Fibroblast of peridontal ligament (primary cell): Measurements from ENCODE around the gene PHF3.

Experiments used
- DNase-seq: peaks from one replicate; pipeline ENCODE4 v3.0.0-alpha.2; 2010; ENCODE audit errors: extremely low read depth

PHF3 gene

DNA sequence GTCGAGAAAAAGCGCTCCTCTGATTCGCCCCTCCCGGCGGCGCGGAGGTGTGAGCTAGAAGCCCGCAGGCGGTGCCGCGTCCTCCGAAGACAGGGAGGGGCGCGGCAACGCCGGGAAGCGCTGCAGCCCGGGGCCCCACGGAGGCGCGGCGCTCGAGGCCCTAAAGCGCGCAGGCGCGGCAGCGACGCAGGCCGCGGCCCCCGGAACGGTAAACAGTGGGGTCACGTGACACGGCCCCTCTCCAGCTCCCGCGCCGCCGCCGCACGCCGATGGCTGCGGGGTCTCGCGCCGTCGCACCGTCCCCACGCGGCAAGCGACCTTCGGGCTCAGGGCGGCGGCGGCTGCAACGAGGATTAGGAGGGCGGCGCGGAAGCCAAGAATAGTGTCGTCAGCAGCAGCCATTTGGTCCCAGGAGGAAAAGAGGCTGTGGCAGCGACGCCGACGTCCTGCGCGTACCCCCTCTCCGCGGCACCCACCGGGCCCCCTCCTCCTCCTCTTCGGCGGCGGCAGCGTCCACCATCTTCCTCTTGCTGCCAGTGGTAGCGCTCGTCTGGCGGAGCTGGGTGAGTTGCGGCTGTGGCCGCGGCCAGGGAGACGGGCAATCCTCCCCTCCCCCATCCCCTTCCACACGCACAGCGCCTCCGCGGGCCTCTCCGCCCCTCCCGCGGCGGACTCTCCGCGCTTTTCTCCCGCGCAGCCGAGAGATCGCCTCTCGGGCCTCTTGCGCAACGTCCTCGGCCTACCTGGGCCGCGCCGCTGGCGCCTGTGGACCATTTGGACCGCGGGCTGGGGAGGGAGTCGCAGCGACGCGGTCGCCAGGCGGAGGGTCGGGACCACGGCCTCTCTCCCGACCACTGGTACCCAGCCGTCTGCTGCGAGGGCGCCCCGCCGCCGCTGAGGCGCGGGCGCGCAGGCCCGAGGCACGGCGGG is at the start of gene PHF3:
PHF3 (plus strand) TSS at position 215 of the 930 bp plus-strand sequence. CDS start 10,750 bp downstream, outside the sequence.
- peak; percentile 80 for DNase-seq

- DNase-seq = no peak
Measured at GRCh38 chr6:63589952-63590411, 45.6 kb upstream of the PHF3 start.

DNA sequence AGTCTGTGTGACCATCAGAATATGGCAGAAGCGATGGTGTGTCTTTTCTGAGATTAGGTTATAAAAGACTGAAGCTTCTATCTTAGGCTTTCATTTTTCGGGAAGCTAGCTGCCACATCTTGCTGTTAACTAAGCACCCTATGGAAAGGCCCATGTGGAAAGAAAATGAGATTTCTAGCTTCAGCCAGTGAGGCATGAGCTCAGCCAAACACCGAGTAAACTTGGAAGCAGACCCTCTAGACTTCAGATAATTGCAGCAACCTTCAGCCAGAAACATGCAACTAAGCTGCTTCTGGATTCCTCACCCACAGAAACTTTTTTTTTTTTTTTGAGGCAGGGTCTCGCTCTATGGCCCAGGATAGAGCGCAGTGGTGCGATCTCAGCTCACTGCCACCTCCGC is 42.7 kb upstream of the PHF3 start:
- DNase-seq = no peak

GRCh38 chr6:63597141-63598048 is 38.2 kb upstream of the PHF3 start:
- peak; percentile 31 for DNase-seq

- peak; percentile 58 for DNase-seq
Measured at GRCh38 chr6:63598049-63599036, 37.3 kb upstream of the PHF3 start.

- no peak for DNase-seq
Measured at GRCh38 chr6:63599243-63599642, 36.4 kb upstream of the PHF3 start.

DNA sequence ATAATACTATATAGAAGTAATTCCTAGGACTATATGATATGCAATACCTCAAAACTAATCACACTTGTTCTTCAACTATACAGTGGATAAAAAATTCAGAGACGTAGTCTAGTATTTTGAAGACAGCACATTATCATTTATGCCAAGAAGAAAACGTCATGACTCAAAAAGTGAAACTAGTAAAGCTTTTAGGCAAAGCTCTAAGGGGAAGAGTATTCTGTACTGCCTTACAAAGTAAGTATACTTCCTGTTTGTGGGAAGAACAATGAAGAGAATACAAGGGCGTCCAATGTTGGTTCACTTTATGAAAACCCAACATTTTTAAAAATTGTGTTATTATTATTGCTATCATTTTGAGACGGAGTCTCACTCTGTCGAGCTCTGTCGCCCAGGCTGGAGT is 35.5 kb upstream of the PHF3 start:
- no peak for DNase-seq

GRCh38 chr6:63609231-63609630 is 26.4 kb upstream of the PHF3 start:
- no peak for DNase-seq

DNA sequence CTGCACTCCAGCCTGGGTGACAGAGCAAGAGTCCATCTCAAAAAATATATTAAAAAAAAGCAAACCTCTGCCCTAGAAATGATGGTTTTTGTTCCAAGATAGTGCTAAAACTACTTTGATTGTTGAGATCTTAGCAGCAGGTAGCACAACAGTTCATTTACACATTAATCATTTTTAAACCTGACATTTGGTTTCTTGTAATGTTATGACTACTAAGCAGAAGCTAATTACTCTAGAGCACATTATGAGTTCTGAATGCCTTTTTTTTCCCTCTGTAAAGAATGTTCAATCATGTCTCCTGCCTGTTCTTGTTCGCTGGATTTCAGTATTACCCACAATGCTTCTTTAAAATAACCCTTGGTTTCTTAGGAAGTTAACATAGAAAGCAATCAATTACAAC is 24.7 kb upstream of the PHF3 start:
- no peak for DNase-seq

- DNase-seq = no peak
Measured at GRCh38 chr6:63611560-63611959, 24.0 kb upstream of the PHF3 start.

- peak; percentile 7 for DNase-seq
Measured at GRCh38 chr6:63615590-63615989, 20.0 kb upstream of the PHF3 start.

DNA sequence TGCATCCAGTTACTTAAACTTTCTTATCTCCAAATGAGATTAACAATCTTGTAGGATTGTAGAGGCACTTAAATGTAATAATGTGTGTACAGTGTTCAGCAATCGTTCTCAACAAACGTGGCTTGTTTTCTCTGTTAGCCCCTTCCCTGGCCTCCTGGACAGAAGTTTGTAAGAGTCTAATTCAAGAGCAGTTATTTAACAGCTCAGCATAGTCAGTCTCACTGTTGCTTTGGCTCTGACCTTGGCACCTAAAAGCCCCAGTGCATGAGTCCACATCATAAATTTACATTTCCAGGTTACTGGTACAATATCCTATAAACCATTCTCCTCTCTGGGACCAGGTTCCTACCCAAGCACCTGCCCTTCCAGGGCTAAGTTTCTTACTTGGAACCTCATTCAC is 11.5 kb upstream of the PHF3 start:
- no peak for DNase-seq

DNA sequence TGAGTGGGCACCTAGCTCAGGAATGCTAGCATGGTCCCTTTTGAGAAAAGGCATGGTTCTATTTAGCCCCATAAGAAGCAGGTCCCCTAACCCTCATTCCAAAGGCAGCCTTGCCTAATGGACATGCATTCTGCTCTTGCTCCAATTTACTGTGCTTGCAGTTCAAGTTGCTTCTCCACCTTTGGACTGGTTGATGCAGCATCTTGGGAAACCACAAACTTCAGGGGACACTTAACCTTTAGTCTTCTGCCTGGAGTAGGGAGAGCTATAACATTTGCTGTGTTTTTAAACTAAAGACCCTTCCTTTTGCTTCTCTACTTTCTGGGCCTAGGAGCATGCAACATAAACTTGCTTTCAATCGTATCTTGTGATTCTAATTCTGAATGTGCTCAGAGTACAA is 5.1 kb upstream of the PHF3 start:
- no peak for DNase-seq

DNA sequence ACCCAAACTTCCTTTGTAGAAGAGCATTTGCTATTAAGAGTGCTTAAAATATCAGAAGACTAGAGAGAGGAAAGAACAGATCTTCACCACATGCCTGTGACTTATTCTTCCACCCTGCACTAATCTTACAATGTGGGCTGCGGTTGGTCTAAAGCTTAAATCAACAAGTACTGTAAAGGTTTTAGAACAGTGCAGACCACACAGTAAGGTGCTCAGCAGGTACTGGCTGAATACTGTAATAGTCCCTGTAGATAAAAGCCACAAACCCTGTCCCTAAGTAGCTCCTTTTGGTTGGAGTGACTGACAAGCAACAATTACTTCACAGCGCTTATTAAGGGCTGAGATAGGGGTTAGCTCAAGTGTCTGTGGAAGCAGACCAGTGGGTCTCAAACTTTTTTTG is 972 bp upstream of the PHF3 start:
- DNase-seq = peak; percentile 8

GRCh38 chr6:63635215-63635587 is 401 bp upstream of the PHF3 start:
- DNase-seq = no peak

DNA sequence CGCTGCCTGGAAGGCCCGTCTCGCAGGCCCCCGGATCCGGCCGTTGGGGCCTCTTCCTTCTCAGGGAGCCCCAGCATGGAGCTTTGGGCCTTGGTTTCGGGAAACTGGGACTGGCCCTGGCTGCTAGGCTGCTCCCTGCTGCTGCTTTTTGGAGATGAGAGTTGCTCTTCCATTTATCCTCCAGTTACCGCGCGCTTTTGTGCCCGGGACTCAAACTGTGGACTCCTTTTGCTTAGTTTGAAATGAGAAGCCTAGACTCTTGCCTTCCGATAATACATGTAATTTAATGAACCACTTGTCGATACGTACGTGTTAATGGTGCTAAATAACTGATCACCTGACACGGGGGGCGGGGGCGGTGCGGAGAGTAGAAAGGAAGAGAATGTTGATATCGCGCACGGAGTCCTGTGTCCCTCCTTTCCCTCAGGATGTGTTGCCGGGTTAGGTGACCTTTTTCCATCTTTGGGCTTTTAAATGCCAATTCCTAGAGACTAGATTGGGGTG is 968 bp downstream of the PHF3 start:
- DNase-seq = peak; percentile 37

- DNase-seq = peak; percentile 51
Measured at GRCh38 chr6:63637865-63638445, 2.4 kb downstream of the PHF3 start.

DNA sequence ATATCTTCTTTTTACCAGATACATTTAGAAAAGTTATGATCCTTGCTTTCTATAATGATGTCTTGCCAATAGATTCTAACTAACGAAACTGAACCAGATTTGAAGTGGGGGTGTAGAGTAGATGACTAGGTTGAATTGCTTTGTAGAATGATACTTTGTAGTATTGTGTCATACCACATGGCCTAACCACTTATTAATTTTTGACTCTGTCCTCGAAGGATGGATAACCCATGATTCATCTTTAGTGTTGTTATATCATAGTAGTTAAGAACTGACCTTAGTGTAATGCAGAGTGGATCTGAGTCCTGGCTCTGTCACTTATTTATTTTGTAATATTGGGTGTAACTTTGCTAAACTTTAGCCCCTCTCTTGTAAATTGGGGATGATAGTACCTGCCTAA is 4.5 kb downstream of the PHF3 start:
- DNase-seq = peak; percentile 74

DNA sequence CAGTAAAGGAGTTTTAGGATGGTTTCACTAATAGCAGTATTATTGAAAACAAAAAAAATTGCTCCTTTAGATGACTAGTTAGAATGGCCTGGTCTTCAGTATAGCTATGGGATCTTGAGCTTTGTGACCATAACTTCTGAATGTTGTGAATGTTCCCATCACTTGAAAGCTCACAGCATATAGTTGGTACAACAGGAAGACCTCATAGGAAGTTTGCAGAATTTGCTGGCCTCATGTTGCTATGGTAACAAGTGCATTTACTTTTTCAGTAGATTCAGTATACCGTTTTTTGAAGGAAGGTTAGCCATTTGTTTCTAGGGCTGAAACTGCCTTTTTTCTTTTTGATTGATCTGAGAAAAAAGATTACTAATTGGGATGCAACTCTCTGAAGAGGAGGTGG is 8.3 kb downstream of the PHF3 start:
- peak; percentile 31 for DNase-seq

DNA sequence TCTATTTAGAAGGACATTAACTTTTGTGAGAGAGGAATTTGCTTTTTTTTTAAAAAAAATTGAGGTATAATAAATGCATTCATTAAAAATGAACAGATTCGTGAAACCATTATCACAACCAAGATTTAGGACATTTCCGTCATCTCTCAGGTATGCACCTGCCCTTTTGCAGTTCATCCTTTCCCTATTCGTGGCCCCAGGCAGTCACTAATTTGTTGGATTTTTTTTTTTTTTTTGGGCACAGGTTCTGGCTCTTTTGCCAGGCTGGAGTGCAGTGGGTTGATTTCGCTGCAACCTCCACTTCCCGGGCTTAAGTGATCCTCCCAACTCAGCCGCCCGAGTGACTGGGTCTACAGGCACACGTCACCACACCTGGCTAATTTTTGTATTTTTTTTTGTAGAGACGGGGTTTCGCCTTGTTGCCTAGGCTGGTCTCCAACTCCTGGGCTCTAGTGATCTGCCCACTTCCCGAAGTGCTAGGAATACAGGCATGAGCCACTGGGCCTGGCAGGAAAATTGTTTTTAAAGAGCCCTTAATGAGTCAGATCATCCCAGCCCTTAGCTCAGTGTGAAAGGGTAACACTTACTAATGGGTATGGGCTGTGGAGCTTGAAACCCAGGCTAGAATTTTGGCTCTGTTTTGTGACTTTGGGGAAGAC is 9.2 kb downstream of the PHF3 start:
- DNase-seq = peak; percentile 3
